B cell (primary cell): Measurements from ENCODE around the gene GFI1. TPM values are rescaled to one million over a fixed set of nuclear protein-coding genes. Genes with fewer than 3 reads are reported as not detected.
A peak's percentile ranks its signal among the peaks of the same experiment; 100 is the strongest.

ENCODE experiments used
- ATAC-seq: fragments of 200-7000 bp; cut with Tn5 transposase; one replicate; pipeline ENCODE4 v1.10.0; 2021; ENCODE audit warnings: low read depth, mild to moderate bottlenecking, moderate number of reproducible peaks, moderate library complexity
- CTCF ChIA-PET: fragments of 350-600 bp; sonication (Branson Sonifier 250); formaldehyde crosslinking; loops from one replicate; lab custom pipeline; 2021; ENCODE audit warnings: antibody characterized with exemption, inconsistent platforms; lab: Charles Lee
- POLR2A ChIA-PET: fragments of 350-600 bp; sonication (Branson Sonifier 250); formaldehyde crosslinking; loops from one replicate; lab custom pipeline; 2021; ENCODE audit warnings: antibody characterized with exemption; lab: Charles Lee
- DNase-seq: peaks from one replicate; pipeline ENCODE4 v3.0.0; 2013
- H2AFZ ChIP-seq: 2 replicates; pipeline ENCODE4 v1.6.1; 2012; ENCODE audit warnings: mild to moderate bottlenecking, low read depth, low read length; ENCODE audit not compliant: insufficient read depth, poor library complexity, severe bottlenecking
- H3K27ac ChIP-seq, 2 donors: 1 replicate in 1 of 2; 2 replicates in 1 of 2; pipeline ENCODE4 v1.5.1; 2012 to 2013; ENCODE audit warnings: low read length in 2 of 2, mild to moderate bottlenecking in 2 of 2, moderate library complexity in 1 of 2
- H3K27me3 ChIP-seq, 4 experiments: fragments of 200-600 bp in 1 of 4; sonication (generic) in 1 of 4; replicated peaks in 1 of 4; 1 replicate in 2 of 4; 2 replicates in 2 of 4; pipeline versions ENCODE4 v1.6.1 to v1.7.0; 2013 to 2016; ENCODE audit warnings: low read length in 3 of 4, mild to moderate bottlenecking in 2 of 4, mixed read lengths in 1 of 4, moderate library complexity in 1 of 4; ENCODE audit not compliant: insufficient read depth in 4 of 4, control insufficient read depth in 3 of 4; ENCODE audit errors: control extremely low read depth in 1 of 4
- H3K36me3 ChIP-seq, 2 experiments: replicated peaks in 1 of 2; 1 replicate in 1 of 2; 2 replicates in 1 of 2; pipeline versions ENCODE4 v1.6.1 to v1.7.1; 2013; ENCODE audit warnings: low read length in 1 of 2; ENCODE audit not compliant: insufficient read depth in 2 of 2, control insufficient read depth in 1 of 2; ENCODE audit errors: control extremely low read depth in 1 of 2, extremely low read depth in 1 of 2
- H3K4me1 ChIP-seq, 2 donors: fragments of 200-600 bp in 1 of 2; sonication (generic) in 1 of 2; 1 replicate in 1 of 2; 2 replicates in 1 of 2; pipeline versions ENCODE4 v1.5.1 to v1.6.1; 2013 to 2017; ENCODE audit warnings: low read length in 2 of 2; ENCODE audit not compliant: control insufficient read depth in 2 of 2, insufficient read depth in 2 of 2
- H3K4me2 ChIP-seq: replicated peaks from 2 replicates; pipeline ENCODE3; 2012; ENCODE audit warnings: mild to moderate bottlenecking, low read depth, low read length; ENCODE audit not compliant: poor library complexity, severe bottlenecking
- H3K4me3 ChIP-seq, 5 experiments: fragments of 200-600 bp in 1 of 5; sonication (generic) in 1 of 5; 1 replicate in 3 of 5; 2 replicates in 2 of 5; pipeline versions ENCODE4 v1.5.1 to v1.7.0; 2011 to 2016; ENCODE audit warnings: low read length in 4 of 5, mild to moderate bottlenecking in 4 of 5, low read depth in 2 of 5, control low read depth in 1 of 5, moderate library complexity in 1 of 5; ENCODE audit not compliant: insufficient read depth in 1 of 5; ENCODE audit errors: control extremely low read depth in 1 of 5, extremely low read depth in 1 of 5
- H3K79me2 ChIP-seq: fragments of 200-600 bp; sonication (generic); one replicate; pipeline ENCODE4 v1.6.0; 2016; ENCODE audit warnings: low read length; ENCODE audit not compliant: control insufficient read depth, insufficient read depth
- H3K9ac ChIP-seq: fragments of 200-600 bp; sonication (generic); 2 replicates; pipeline ENCODE4 v1.6.1; 2017; ENCODE audit warnings: mild to moderate bottlenecking, low read length, moderate library complexity
- H3K9me3 ChIP-seq, 3 donors: one replicate each; pipeline versions ENCODE4 v1.6.1 to v1.7.1; 2013; ENCODE audit warnings: low read length in 2 of 3; ENCODE audit not compliant: control insufficient read depth in 2 of 3, insufficient read depth in 1 of 3; ENCODE audit errors: control extremely low read depth in 1 of 3
- H4K20me1 ChIP-seq: 2 replicates; pipeline ENCODE4 v1.6.0; 2012; ENCODE audit warnings: mild to moderate bottlenecking, low read length; ENCODE audit not compliant: insufficient read depth, control insufficient read depth, poor library complexity, severe bottlenecking
- H3K27ac Mint-ChIP-seq: one replicate; pipeline ENCODE4 v1.8.0; 2021; ENCODE audit warnings: mixed read lengths
- H3K27me3 Mint-ChIP-seq: one replicate; pipeline ENCODE4 v1.8.0; 2021; ENCODE audit warnings: mixed read lengths
- H3K4me1 Mint-ChIP-seq: one replicate; pipeline ENCODE4 v1.8.0; 2021; ENCODE audit warnings: mixed read lengths
- H3K4me3 Mint-ChIP-seq: one replicate; pipeline ENCODE4 v1.8.0; 2021; ENCODE audit warnings: mixed read lengths
- H3K9me3 Mint-ChIP-seq: one replicate; pipeline ENCODE4 v1.8.0; 2022; ENCODE audit warnings: mixed read lengths; ENCODE audit not compliant: insufficient read depth
- CTCF ChIP-seq: fragments of 200-600 bp; IDR thresholded peaks from one replicate; pipeline ENCODE4 v1.8.0; 2022; ENCODE audit warnings: antibody characterized with exemption, mild to moderate bottlenecking
- EZH2 ChIP-seq: IDR thresholded peaks from 2 replicates; pipeline ENCODE4 v1.6.1; 2012; ENCODE audit warnings: borderline replicate concordance, low read depth, mild to moderate bottlenecking, moderate library complexity, low read length; ENCODE audit not compliant: insufficient read depth, poor library complexity, severe bottlenecking
- WGBS: methylation state at CpG from one replicate; pipeline ENCODE4 v1.1.5; 2013; ENCODE audit warnings: missing lambda C conversion rate; ENCODE audit not compliant: insufficient coverage; 5-methylcytosine and 5-hydroxymethylcytosine counted together
- intact Hi-C: fragments of 100-400 bp; cut with micrococcal nuclease; formaldehyde crosslinking; loops from one replicate; pipeline ENCODE4 v1.10.0; 2022
- polyA plus RNA-seq: library from polyadenylated mRNA; depleted of rRNA; stranded (reverse); fragments of >200 nt; gene quantifications from 2 replicates; pipeline ENCODE4 v1.2.3, GENCODE V29; 2012
- total RNA-seq, 2 donors: library from RNA; stranded (reverse); fragments of 120-200 nt in 1 of 2; gene quantifications; 1 replicate in 1 of 2; 2 replicates in 1 of 2; pipeline versions ENCODE4 v1.2.3 to v1.2.4, GENCODE V29; 2013 to 2022

Gene GFI1
- total and polyA plus RNA-seq, 2 donors (not counting 1 experiment from before 2014, with no cell fraction given) = 0.76 to 1.2 TPM

DNA sequence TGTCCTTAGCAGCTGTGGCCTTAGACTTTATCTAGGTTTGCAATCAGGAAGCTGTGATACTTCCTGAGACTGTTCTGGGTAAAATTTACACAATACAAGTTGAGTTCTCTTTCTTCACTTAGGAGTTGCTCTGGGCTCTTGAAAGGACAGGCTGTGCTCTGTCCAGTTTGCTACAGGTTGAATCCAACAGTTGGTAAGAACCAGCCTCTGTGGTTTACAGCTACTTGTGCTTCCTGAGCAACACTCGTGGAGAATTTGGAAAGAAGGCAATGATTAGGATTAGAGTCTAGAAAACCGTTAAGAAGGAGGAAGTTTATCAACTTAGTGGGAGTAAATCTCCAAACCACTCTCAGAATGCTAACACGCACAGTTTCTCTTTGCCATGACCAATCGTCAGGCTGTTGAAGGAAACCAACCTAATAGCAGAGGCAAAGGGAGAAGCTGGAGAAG, 26.8 kb downstream of the GFI1 start:
- peaks cover 7% of the 10 kb centered on the region for H3K27me3 Mint-ChIP-seq
- H3K9me3 Mint-ChIP-seq = no peaks in the 10 kb centered on the region
- Histone ChIP-seq H4K20me1 (no peaks in the 10 kb centered on the region), H3K4me1 (peaks cover 0 to 6% of the 10 kb centered on the region in 2 donors), H3K4me3 (peak overlapping the region in 1 of 5 experiments; percentile 43), H3K27ac (no peak overlapping the region), H3K4me2 (no peak overlapping the region), H3K9me3 (no peaks in the 10 kb centered on the region), H3K9ac (no peak overlapping the region), H3K79me2 (no peaks in the 10 kb centered on the region), H2AFZ (peak overlapping the region; percentile 50), H3K36me3 (no peaks in the 10 kb centered on the region), H3K27me3 (no peaks in the 10 kb centered on the region)
- no peak overlapping the region for H3K4me3 Mint-ChIP-seq
- no peak for DNase-seq
- no CpG with 5 or more reads among the region's 4 CpGs for WGBS
- intact Hi-C loops = no loop called here
- ChIA-PET POLR2A (no interaction called here), CTCF (no interaction called here)
- no peak overlapping the region for H3K27ac Mint-ChIP-seq
- no peak for TF ChIP-seq EZH2
- peaks cover 24% of the 10 kb centered on the region for H3K4me1 Mint-ChIP-seq
- no peak for ATAC-seq

- Histone ChIP-seq H3K4me3 (no peak overlapping the region), H3K79me2 (no peaks in the 10 kb centered on the region), H3K27ac (no peak overlapping the region), H4K20me1 (no peaks in the 10 kb centered on the region), H3K9me3 (no peaks in the 10 kb centered on the region), H3K36me3 (no peaks in the 10 kb centered on the region), H2AFZ (no peak overlapping the region), H3K4me2 (no peak overlapping the region), H3K4me1 (peaks cover 0 to 6% of the 10 kb centered on the region in 2 donors), H3K9ac (no peak overlapping the region), H3K27me3 (no peaks in the 10 kb centered on the region)
- CTCF ChIA-PET = no interaction called here
- no peak overlapping the region for H3K27ac Mint-ChIP-seq
- no CpG with 5 or more reads among the region's 2 CpGs for WGBS
- TF ChIP-seq EZH2 (no peak), CTCF (no peak)
- intact Hi-C loops = no loop called here
- no peaks in the 10 kb centered on the region for H3K9me3 Mint-ChIP-seq
- ATAC-seq (no peak), DNase-seq (no peak)
- H3K4me3 Mint-ChIP-seq = no peak overlapping the region
- H3K4me1 Mint-ChIP-seq = peaks cover 20% of the 10 kb centered on the region
- POLR2A ChIA-PET = interaction anchor here (0.6 kb wide), 1 partner anchor 148 kb away, joined by 4 read pairs; no protein-coding TSS in a partner anchor
- peaks cover 6% of the 10 kb centered on the region for H3K27me3 Mint-ChIP-seq
These were observed 28.6 kb downstream of the GFI1 start for GRCh38 chr1:92458146-92458545.
